GM04503 (cell line): ENCODE results near the gene TFAM.

ENCODE experiments used
- DNase-seq: peaks from one replicate; pipeline ENCODE4 v3.0.0-alpha.2; 2012; ENCODE audit warnings: low read depth

TFAM gene

GRCh38 chr10:58433571-58433970 is 48.4 kb downstream of the TFAM start:
- no peak for DNase-seq

GRCh38 chr10:58435297-58435985 is 50.2 kb downstream of the TFAM start:
- DNase-seq: peak; percentile 99

GRCh38 chr10:58436071-58436470 is 50.9 kb downstream of the TFAM start:
- no peak for DNase-seq

- peak; percentile 75 for DNase-seq
These were observed 53.2 kb downstream of the TFAM start for GRCh38 chr10:58438340-58438871.

- DNase-seq: no peak
These were observed 53.8 kb downstream of the TFAM start for GRCh38 chr10:58438986-58439385.

GRCh38 chr10:58439632-58440364 is 54.6 kb downstream of the TFAM start:
- DNase-seq: no peak

- DNase-seq: no peak
These were observed 55.3 kb downstream of the TFAM start for GRCh38 chr10:58440484-58440883.

- no peak for DNase-seq
These were observed 59.1 kb downstream of the TFAM start for GRCh38 chr10:58444321-58444720.

GRCh38 chr10:58444876-58445275 is 59.7 kb downstream of the TFAM start:
- DNase-seq: no peak

- DNase-seq: no peak
These were observed 63.1 kb downstream of the TFAM start for GRCh38 chr10:58448121-58448935.
